AG20443 (cell line): ENCODE data around the gene ZBTB7B.
"Not testable (repeated sequence)": the region's sequence is repeated elsewhere in the genome, so short reads cannot be mapped to it uniquely, and the experiment has no call there.

Experiments used
- DNase-seq: peaks from one replicate; pipeline ENCODE4 v3.0.0; 2012; ENCODE audit warnings: low spot score, mixed read lengths

The ZBTB7B gene

DNA sequence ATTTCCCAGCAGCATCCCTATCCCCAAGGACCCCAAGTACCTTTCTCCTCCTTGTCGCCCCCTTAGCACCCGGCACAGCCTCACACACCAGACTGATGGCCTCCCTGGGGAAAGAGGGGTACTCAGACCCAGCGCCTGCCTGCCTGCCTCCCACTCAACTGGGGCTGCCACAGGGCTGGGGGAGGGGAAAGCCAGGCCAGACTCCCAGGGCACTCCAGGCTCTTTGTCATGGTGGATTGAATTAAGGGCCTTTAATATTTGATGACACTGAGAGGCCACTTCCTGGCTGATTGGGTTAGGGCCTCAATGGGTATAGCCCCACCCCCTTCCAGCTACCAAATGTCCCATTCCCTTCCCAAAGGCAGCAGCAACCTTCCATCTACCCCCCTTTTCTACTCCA, 33.9 kb upstream of the ZBTB7B start:
- no peak for DNase-seq

DNA sequence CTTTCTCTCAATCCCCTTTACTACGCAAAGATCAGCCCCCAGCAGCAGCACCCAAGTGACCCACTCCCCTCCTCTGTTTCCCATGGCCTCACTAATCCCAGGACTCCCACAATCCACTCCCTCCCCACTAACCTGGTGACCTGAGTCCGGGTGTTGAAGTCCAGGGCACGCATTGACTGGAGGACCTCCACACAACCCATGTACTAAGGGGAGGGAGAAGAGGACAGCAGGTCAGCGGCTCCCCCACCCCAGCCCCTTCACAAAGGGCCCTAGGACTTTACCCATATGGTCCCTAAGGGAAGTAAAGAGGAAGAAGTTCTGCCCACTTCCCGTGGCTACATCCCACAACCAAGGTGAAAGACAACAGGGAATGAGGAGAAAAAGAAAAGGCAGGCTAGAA, 33.4 kb upstream of the ZBTB7B start:
- no peak for DNase-seq

DNA sequence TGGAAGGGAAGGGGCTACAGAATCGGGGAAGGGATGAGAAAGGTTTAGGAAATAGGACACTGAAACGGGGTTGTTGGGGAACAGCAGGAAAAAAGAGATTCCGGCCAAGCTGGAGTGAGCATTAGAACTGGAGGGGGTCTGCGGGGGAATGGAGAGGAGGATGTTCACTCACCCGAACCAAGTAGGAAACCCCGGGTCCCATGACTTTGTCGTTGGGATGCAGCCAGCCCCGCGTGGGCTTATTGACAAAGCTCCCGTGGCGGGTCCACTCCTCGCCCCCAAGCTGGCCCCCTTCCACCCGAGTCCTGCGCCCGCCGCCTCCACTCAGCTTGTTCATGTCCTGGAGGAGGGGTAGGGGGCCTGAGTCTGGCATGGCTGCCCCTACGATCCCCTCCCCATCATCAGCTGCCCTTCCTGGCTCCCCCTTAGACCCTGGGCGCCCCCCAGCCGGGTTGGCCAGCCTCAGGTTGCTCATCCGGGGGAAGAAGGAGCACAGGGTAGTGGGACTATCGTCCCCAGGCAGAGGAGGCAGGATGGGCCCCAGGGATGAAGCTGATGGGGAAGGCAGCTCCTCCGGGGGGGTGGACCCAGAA, 32.6 kb upstream of the ZBTB7B start:
- DNase-seq, result no peak

DNA sequence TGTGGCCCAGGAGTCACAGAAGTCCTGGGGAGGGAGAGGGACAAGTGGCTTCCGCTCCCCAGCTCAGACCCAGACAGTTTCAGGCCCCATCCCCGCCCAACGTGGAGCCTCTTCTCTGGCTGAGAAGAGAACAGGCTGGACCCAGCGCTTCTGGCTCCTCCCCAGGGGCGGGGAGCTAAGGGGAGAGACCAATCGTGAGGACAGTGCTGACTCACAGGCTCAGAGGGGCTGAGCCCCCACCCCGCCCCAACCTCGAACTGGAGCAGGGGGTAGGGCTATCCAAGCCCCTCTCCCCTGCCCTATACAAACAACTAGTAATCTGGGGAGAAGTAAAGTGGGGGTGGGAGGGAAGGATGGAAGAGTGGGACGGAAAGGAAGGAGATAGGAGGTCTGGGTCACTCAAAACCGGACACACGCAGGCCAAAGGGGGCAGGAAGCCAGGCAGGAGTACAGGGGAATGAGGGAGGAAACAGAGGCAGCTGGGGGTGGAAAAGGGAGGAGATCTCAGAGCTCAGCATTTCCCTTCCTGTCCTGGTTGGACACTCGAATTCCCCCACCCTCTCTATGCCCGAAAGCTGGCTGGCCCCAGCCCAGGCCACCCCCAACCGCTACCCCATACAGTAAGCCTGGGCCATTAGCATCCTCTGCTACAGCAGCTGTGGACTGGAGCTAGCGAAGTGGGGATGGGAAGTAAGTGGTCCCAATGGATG, 31.8 kb upstream of the ZBTB7B start, which contains the start of gene SHC1:
TSS of gene SHC1 (minus strand) at position 117 of the 710 bp plus-strand sequence. CDS start 221 bp downstream, outside the sequence.
- peak; percentile 94 for DNase-seq

DNA sequence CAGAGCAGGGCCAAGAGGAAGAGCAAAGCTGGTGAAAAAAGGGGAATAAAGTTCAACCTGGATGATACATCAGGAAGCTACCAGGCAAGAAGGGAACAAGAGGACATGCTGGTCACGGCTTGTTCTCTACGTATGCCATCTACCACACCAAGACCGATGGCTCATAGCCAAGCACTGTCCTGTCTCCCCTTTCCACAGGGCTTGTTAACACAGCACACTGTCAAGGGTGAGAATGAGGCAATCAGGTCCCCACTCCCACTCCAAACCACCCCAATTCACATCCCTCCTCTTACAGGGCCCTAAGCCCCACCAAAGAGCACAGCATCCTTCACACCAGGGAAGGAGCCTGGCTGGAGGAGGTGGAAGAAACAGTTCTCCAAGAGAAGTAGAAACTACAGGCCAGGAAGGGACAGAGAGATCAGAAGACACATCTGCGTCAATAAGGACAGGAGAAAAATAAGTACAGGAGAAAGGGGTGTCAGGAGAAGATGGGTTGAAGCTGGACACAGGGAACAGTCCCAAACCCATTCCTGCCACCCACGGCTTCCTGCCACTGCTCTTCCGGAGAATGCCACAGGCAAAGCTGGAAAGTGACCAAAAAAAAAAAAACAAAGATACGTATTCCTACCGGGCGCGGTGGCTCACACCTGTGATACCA, 31.1 kb upstream of the ZBTB7B start:
- no peak for DNase-seq

DNA sequence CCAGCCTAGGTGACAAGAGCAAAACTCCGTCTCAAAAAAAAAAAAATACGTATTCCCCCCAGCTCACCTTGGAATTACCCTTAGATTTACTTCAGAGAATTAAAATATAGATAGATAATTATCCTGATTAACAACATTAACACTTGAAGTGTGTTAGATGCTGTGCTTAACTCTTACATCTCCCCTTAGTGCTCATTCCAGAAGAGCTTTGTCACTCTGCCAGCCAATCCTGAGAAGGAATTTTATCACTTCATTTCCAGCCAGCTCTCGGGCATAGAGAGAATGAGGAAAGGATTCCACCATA, 30.4 kb upstream of the ZBTB7B start:
- DNase-seq, result no peak

DNA sequence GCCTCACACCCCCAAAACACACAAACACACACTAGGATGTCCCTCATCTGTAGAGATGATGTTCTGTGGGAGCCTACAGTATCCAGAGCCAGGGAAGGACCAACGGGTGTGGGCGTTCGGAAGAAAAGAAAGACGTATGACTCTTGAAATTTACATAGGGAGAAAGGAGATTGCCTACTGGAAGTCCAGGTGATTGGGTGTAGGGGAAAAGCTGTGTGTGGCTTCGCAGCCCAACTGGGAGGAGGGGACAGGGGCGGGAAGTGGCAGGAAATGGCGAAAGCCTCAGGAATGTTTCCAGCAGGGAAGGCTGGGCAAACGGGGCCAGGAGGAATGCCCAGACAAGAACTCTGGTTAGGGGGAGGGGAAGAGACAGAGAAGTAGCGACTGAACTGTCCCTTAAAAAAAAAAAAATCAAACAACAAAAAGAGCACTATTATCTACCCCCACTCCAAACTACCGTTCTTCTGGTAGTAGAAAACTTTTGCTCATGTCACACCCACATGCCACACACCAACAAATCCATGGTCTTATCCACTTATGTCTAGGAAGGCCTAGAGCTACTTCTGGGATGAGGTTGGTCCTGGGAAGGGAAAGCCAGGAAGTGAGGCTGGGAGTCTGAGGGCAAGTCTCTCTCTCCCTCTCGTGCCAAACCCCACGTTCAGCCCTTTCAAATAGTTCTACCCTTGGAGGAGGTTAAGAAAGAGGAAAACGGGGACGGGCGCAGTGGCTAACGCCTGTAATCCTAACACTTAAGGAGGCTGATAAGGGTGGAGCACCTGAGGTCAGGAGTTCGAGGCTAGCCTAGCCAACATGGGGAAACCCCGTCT, 29.9 kb upstream of the ZBTB7B start:
- DNase-seq, result peak; percentile 83

DNA sequence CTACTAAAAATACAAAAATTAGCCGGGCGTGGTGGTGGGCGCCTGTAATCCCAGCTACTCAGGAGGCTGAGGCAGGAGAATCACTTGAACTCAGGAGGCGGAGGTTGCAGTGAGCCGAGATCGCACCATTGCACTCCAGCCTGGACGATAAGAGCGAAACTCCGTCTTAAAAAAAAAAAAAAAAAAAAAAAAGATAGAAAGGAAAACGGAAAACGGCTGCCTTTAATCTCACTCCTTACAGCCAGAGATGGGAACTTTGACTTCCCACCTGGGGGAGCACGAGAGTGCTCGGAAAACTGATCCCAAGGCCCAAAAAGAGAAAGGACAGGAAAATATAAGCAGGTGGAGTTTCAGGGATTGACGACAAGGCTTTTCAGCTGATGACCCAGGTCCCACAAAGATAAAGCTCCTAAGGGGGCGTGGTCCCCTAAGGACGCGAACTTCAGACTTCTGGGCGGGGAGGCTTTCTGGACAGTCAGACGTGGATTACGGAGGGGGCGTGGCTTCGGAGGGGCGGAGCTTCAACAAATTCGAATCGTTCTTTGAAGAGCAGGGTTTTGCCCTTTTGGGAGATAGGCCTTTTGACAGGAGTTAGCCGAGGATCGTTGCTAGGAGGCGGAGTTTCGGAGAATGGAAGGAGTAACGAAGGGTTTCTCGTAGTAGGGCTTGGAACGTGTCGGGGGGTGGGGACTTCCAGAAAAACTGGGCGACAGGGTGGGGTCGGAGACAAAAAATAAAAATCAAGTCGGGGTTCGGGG, 29.1 kb upstream of the ZBTB7B start:
- DNase-seq, result peak; percentile 84

DNA sequence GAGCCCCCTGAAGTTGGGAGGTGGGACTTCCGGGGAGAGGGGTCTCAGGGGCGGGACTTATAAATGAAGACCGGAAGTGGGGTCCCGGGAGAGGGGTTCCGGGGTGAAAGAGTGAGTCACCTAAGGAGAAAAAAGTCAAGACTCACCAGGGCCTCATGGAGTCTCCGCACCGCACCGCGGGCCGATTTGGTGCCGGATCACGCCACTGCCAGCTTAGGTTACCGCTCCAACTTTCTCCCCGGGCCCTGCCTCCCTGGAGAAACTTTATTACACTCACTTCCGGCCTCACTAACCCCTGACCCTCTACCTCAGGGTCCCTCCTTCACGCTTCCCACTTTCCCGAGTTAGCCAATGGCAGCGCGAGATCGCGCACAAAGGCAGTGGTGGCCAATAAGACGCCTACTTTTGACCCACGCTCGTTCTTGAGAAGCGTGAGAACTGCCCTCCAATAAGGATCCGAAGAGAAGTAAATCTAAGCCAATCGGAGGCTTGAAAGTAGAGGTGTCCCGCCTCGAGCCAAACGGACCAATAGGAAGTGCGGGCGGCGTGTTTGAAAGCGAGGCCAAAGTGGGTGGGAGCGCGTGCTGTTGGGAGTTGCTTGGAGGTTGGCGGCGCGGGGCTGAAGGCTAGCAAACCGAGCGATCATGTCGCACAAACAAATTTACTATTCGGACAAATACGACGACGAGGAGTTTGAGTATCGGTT, 28.3 kb upstream of the ZBTB7B start, which contains the start of gene CKS1B:
TSS of gene CKS1B (plus strand) at position 580 of the 706 bp plus-strand sequence. CDS start at position 645, 65 bp downstream.
- peak; percentile 91 for DNase-seq

DNA sequence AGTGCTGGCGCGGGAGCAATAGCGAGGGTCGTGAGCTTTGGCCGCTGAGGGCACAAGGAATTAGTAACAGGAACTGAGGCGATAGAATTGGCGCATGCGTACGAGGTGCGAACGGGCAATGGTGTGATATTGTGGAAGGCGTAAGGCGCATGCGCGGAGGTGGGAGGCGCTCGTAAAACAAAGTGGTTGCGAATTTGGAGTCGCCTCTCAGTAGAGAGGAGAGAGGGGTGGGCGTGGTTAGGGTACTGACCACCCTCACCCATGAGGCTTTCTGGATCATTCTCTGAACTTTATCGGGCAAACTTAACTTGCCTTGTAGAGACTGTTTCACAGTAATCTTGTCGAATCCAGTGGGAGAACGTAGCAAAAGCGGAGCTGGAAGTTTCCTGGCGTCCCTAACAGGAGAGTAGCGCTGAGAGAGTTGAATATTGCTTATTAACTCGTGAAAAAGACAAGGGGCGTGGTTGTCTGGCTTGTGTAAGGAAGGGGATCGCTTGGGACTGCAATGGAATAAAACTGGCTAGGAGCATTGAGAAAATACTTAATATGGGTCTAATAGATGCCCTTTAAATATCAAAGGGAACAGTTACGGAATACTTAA, 27.7 kb upstream of the ZBTB7B start:
- peak; percentile 92 for DNase-seq

DNA sequence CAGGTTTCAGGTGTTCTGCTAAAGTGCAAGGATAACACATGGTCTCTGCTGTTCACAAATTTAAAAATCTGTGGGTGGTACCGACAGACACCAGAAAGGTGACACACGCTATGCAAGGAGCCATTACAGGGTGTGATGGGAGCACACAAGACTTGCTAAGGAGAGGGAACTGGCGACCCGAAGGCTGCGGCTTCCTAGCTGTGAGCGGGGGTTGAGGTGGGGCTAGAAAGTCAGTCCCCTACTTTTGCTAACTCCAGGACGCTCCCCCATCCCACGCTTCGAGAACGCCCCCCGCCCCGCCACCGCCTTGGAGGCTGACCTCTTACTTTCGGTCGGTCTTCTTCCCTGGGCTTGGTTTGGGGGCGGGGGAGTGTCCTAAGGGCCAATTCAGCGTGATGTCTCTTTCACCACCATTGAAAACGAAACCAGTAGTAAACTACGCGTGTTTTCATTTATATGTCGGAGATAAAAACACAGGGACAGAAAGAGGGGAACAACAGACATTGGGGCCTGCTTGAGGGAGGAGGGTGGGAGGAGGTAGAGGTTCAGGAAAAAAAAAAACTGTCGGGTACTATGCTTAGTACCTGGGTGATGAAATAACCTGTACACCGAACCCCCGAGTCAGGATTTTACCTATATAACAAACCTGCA, 27.1 kb upstream of the ZBTB7B start:
- no peak for DNase-seq

DNA sequence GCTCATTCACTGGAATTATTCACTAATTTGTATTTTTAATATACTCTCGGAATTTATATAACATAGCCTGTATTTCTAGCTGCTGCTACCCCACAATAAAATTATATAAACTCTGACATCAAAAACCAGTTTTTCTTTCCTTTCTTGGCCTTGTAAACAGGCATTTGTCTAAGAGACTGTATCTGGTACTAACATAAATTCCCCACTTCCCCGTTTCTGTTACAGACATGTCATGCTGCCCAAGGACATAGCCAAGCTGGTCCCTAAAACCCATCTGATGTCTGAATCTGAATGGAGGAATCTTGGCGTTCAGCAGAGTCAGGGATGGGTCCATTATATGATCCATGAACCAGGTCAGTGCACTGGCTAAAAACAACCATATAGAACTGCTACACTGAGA, 24.8 kb upstream of the ZBTB7B start:
- DNase-seq, result not testable (repeated sequence)

DNA sequence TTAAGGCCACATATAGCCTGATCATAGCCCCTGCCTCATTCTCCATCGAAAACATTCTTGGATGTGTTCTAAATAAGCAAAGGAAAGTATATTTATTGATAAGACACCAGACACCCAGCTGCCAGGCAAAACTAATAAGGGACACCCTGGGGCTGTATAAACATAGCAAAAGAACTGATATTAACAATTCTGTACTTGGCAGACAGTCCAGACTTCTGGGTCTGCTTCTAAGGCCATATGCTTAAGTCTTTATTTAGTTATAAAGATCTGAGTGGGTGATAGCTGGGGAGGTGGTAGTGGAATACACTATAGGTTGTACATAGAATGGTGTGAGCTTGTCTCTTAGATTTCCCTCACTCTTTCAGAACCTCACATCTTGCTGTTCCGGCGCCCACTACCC, 24.2 kb upstream of the ZBTB7B start:
- DNase-seq, result no peak

DNA sequence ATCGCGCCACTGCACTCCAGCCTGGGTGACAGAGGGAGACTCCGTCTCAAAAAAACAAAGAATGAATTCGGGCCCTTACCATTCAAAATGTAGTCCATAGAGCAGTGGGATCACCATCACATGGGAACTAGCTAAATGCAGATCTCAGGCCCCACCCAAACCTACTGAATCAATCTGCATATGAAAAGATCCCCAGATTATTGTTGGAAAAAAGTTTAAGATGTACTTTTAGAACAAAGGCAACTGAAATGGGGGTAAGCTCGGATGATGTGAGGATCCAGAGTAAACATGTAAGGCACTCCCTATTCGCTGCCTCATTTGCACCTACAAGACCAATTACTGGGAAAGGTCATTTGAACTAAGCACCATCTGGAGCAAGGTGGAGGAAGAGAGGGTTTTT, 20.3 kb upstream of the ZBTB7B start:
- no peak for DNase-seq

DNA sequence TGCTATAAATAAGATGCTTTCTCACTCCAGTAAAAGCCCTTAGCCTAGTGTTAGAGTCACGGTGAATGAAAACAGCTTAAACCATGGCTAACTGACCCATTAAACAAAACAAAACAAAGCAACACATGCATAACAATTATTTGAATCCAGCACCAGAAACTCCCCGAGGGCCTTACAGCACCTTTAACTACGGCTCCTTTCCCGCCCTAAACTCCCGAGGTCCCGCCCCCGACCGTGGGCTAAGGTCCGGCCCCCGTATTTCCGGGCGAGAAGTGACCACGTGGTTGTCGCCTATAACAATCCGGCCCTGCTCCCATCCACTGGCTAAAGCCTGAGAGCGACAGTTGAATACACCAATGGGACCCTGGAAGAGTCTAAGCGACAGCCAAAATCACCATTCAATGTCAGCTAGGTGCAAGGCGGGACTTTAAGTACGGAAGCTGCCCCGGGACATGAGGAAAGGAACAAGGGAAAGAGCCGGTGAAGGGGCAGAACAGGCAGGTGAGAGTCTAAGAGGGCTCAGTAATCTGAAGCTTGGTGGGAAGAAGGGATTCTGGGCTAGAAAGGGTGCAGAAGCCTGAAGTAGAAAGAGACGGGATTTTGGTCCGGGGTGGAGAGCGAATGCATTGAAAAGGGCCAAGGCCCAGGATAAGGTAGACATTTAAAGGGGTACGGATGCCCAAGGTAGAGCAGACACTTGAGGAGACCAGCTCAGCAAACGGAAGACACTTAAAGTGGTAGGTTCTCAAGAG, 19.5 kb upstream of the ZBTB7B start, which contains the start of gene FLAD1:
TSS of gene FLAD1 (plus strand) at position 448 of the 752 bp plus-strand sequence. CDS start 351 bp downstream, outside the sequence.
- DNase-seq, result peak; percentile 97

DNA sequence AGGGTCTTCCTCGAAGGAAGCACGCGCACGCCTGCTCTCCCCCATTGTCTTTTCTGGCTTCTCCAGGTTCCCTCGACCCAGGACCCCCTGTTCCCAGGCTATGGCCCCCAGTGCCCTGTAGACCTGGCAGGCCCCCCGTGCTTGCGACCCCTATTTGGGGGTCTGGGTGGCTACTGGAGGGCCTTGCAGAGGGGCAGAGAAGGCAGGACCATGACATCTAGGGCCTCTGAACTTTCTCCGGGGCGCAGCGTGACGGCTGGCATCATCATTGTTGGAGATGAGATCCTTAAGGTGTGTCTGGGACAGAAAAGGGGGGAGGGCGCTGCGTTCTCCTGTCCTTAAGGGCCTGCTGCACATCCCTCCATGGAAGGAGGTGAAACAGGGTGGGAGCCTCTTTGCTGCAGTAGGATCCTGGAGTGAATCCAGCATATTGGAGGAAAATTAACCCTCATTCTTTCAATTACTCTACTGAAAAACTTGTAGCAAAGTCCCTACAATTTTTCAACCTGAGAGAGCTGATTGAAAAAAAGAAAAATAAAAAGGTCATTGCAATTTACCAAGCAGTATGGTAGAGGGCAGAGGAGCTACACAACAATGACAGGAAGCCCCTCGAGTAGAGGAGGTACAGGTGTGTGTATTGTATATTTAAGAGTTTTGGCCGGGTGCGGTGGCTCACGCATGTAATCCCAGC, 18.7 kb upstream of the ZBTB7B start:
- DNase-seq, result no peak

DNA sequence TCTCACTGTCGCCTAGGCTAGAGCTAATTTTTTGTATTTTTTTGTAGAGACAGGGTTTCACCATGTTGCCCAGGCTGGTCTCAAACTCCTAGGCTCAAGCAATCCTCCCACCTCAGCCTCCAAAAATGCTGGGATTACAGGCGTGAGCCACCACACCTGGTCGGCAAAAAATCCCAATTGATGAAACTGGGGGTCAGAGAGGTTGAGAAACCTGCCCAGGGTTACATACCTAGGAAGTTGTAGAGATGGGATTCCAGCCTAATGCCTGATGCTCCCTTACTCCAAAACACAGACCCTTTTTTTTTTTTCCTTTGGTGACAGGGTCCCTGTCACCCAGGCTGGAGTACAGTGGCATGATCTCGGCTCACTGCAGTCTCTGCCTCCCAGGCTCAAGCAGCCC, 15.9 kb upstream of the ZBTB7B start:
- not testable (repeated sequence) for DNase-seq

DNA sequence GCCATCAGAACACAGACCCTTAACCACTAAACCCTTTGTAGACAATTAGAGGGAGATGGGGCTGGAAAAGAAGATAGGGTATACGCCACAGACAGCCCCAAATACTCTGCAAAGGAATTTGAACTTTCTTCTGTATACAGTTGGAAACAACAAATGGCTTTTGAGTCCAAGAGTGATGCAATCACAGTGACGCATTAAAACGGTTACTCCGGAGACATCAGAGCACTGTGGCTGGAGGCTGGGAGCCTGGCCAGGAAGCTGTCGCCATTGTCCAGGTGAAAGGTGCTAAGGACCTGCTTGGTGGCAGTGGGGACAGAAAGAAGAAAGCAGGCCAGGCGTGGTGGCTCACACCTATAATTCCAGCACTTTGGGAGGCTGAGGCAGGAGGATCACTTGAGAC, 15.3 kb upstream of the ZBTB7B start:
- no peak for DNase-seq
